Neural cell (in vitro differentiated cells): ENCODE results near the gene UMPS. TPM values are rescaled to one million over a fixed set of nuclear protein-coding genes. Genes with fewer than 3 reads are reported as not detected.

Experiments used
- H2AFZ ChIP-seq: fragments of 200-600, 300-800 bp; sonication (generic), shearing (Covaris generic); 2 replicates; pipeline ENCODE4 v1.6.0; 2014; ENCODE audit warnings: low read depth, mild to moderate bottlenecking, antibody characterized with exemption, low read length, moderate library complexity
- H3F3A ChIP-seq: fragments of 200-600 bp; shearing (Covaris generic); 2 replicates; pipeline ENCODE4 v1.6.1; 2016; ENCODE audit warnings: mild to moderate bottlenecking, moderate library complexity, mixed read lengths, antibody characterized with exemption, low read length; ENCODE audit not compliant: insufficient read depth, poor library complexity, severe bottlenecking
- H3K27ac ChIP-seq: fragments of 200-600, 300-800 bp; sonication (generic), shearing (Covaris generic); 2 replicates; pipeline ENCODE4 v1.5.1; 2014; ENCODE audit warnings: mild to moderate bottlenecking, low read length, moderate library complexity
- H3K27me3 ChIP-seq: fragments of 300-800, 200-600 bp; sonication (generic), shearing (Covaris generic); 2 replicates; pipeline ENCODE4 v1.6.0; 2014; ENCODE audit warnings: mild to moderate bottlenecking, low read depth, low read length, moderate library complexity; ENCODE audit not compliant: insufficient read depth
- H3K36me3 ChIP-seq: fragments of 300-800, 200-600 bp; sonication (generic), shearing (Covaris generic); 2 replicates; pipeline ENCODE4 v1.5.1; 2014; ENCODE audit warnings: mild to moderate bottlenecking, antibody characterized with exemption, low read length, moderate library complexity; ENCODE audit not compliant: insufficient read depth
- H3K4me2 ChIP-seq: fragments of 300-800, 200-600 bp; sonication (generic), shearing (Covaris generic); 2 replicates; pipeline ENCODE4 v1.6.0; 2014; ENCODE audit warnings: mild to moderate bottlenecking, low read length
- H3K4me3 ChIP-seq: fragments of 300-800, 200-600 bp; sonication (generic), shearing (Covaris generic); 2 replicates; pipeline ENCODE4 v1.5.1; 2014; ENCODE audit warnings: mild to moderate bottlenecking, low read length, moderate library complexity
- H3K79me2 ChIP-seq: fragments of 200-600 bp; shearing (Covaris generic); replicated peaks from 2 replicates; pipeline ENCODE4 v1.6.0; 2014; ENCODE audit warnings: mild to moderate bottlenecking, low read length, moderate library complexity; ENCODE audit not compliant: insufficient read depth
- H3K9ac ChIP-seq: fragments of 300-800, 200-600 bp; sonication (generic), shearing (Covaris generic); 2 replicates; pipeline ENCODE4 v1.6.1; 2016; ENCODE audit warnings: mild to moderate bottlenecking, low read length, mixed read lengths
- H3K9me2 ChIP-seq: fragments of 200-600 bp; shearing (Covaris generic); 2 replicates; pipeline ENCODE4 v1.6.1; 2016; ENCODE audit warnings: mild to moderate bottlenecking, low read length, mixed read lengths; ENCODE audit not compliant: insufficient read depth
- H3K9me3 ChIP-seq: fragments of 200-600, 300-800 bp; sonication (generic), shearing (Covaris generic); 2 replicates; pipeline ENCODE4 v1.6.1; 2016; ENCODE audit warnings: mild to moderate bottlenecking, mixed run types, low read length, moderate library complexity, mixed read lengths
- H4K20me1 ChIP-seq: fragments of 200-600 bp; shearing (Covaris generic); 2 replicates; pipeline ENCODE4 v1.6.1; 2016; ENCODE audit warnings: mild to moderate bottlenecking, mixed run types; ENCODE audit not compliant: insufficient read depth
- EP300 ChIP-seq: fragments of 450-650 bp; conservative IDR thresholded peaks from 2 replicates; pipeline ENCODE4 v1.6.1; 2014; ENCODE audit warnings: antibody characterized with exemption, mild to moderate bottlenecking, moderate library complexity; ENCODE audit not compliant: poor library complexity, severe bottlenecking
- EZH2 ChIP-seq: fragments of 200-600, 300-800 bp; shearing (Covaris generic), sonication (generic); IDR thresholded peaks from 2 replicates; pipeline ENCODE4 v1.6.1; 2014; ENCODE audit warnings: antibody characterized with exemption, low read length, borderline replicate concordance, mild to moderate bottlenecking; ENCODE audit not compliant: insufficient read depth, poor library complexity, severe bottlenecking
- MXI1 ChIP-seq: fragments of 450-650 bp; conservative IDR thresholded peaks from 2 replicates; pipeline ENCODE4 v1.6.1; 2014; ENCODE audit warnings: antibody characterized with exemption, mild to moderate bottlenecking; ENCODE audit not compliant: poor library complexity, severe bottlenecking
- POLR2AphosphoS5 ChIP-seq: IDR thresholded peaks from 2 replicates; pipeline ENCODE4 v1.6.1; 2012
- RAD21 ChIP-seq: fragments of 450-650 bp; conservative IDR thresholded peaks from 2 replicates; pipeline ENCODE4 v1.6.1; 2014; ENCODE audit warnings: antibody characterized with exemption, mild to moderate bottlenecking, moderate library complexity
- SMC3 ChIP-seq: fragments of 450-650 bp; conservative IDR thresholded peaks from 2 replicates; pipeline ENCODE4 v1.6.1; 2014; ENCODE audit warnings: antibody characterized with exemption, mild to moderate bottlenecking, moderate library complexity; ENCODE audit not compliant: poor library complexity
- TAF1 ChIP-seq: IDR thresholded peaks from 2 replicates; pipeline ENCODE4 v1.6.1; 2012; ENCODE audit warnings: low read depth
- polyA plus RNA-seq: library from polyadenylated mRNA; depleted of rRNA; stranded (reverse); fragments of >200 nt; gene quantifications from 2 replicates; pipeline ENCODE4 v1.2.3, GENCODE V29; 2014
- TF ChIP-seq, protein P1 (sequence below): fragments of 450-650 bp; IDR thresholded peaks from 2 replicates; pipeline ENCODE4 v1.5.1; 2014; ENCODE audit warnings: antibody characterized with exemption, mild to moderate bottlenecking, moderate library complexity; ENCODE audit not compliant: poor library complexity, severe bottlenecking
- TF ChIP-seq, protein P2 (sequence below): IDR thresholded peaks from 2 replicates; pipeline ENCODE4 v1.6.1; 2012; ENCODE audit warnings: borderline replicate concordance

UMPS gene
- polyA plus RNA-seq, 1 donor from 2014 or later = 22.5 TPM

DNA sequence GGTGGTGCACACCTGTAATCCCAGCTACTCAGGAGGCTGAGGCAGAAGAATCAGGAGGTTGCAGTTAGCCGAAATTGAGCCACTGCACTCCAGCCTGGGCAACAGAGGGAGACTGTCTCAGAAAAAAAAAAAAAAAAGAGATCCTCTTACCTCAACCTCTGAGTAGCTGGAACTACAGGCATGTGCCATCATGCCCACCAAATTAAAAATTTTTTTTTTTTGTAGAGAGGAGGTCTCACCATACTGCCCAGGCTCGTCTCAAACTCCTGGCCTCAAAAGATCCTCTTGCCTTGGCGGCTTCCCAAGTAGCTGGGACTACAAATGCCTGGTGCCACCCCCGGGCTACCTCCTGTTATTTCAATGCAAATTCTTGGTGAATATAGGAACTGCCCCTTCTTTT lies 1.5 kb downstream of the UMPS start:
- H3K27ac ChIP-seq = no peak overlapping the region
- H3K79me2 ChIP-seq = peaks cover 33% of the 10 kb centered on the region
- H3K36me3 ChIP-seq = no peaks in the 10 kb centered on the region
- H2AFZ ChIP-seq = no peak overlapping the region
- no peaks in the 10 kb centered on the region for H3F3A ChIP-seq
- H3K4me3 ChIP-seq = peak overlapping the region; percentile 92
- H4K20me1 ChIP-seq = no peaks in the 10 kb centered on the region
- no peaks in the 10 kb centered on the region for H3K9me3 ChIP-seq
- TF ChIP-seq SMC3 (no peak), EZH2 (no peak), TAF1 (no peak), EP300 (no peak), RAD21 (no peak), POLR2AphosphoS5 (no peak), MXI1 (no peak)
- TF ChIP-seq, protein P1, sequence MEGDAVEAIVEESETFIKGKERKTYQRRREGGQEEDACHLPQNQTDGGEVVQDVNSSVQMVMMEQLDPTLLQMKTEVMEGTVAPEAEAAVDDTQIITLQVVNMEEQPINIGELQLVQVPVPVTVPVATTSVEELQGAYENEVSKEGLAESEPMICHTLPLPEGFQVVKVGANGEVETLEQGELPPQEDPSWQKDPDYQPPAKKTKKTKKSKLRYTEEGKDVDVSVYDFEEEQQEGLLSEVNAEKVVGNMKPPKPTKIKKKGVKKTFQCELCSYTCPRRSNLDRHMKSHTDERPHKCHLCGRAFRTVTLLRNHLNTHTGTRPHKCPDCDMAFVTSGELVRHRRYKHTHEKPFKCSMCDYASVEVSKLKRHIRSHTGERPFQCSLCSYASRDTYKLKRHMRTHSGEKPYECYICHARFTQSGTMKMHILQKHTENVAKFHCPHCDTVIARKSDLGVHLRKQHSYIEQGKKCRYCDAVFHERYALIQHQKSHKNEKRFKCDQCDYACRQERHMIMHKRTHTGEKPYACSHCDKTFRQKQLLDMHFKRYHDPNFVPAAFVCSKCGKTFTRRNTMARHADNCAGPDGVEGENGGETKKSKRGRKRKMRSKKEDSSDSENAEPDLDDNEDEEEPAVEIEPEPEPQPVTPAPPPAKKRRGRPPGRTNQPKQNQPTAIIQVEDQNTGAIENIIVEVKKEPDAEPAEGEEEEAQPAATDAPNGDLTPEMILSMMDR = no peak
- TF ChIP-seq, protein P2, sequence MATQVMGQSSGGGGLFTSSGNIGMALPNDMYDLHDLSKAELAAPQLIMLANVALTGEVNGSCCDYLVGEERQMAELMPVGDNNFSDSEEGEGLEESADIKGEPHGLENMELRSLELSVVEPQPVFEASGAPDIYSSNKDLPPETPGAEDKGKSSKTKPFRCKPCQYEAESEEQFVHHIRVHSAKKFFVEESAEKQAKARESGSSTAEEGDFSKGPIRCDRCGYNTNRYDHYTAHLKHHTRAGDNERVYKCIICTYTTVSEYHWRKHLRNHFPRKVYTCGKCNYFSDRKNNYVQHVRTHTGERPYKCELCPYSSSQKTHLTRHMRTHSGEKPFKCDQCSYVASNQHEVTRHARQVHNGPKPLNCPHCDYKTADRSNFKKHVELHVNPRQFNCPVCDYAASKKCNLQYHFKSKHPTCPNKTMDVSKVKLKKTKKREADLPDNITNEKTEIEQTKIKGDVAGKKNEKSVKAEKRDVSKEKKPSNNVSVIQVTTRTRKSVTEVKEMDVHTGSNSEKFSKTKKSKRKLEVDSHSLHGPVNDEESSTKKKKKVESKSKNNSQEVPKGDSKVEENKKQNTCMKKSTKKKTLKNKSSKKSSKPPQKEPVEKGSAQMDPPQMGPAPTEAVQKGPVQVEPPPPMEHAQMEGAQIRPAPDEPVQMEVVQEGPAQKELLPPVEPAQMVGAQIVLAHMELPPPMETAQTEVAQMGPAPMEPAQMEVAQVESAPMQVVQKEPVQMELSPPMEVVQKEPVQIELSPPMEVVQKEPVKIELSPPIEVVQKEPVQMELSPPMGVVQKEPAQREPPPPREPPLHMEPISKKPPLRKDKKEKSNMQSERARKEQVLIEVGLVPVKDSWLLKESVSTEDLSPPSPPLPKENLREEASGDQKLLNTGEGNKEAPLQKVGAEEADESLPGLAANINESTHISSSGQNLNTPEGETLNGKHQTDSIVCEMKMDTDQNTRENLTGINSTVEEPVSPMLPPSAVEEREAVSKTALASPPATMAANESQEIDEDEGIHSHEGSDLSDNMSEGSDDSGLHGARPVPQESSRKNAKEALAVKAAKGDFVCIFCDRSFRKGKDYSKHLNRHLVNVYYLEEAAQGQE = no peak
- H3K4me2 ChIP-seq = no peak overlapping the region
- H3K27me3 ChIP-seq = no peaks in the 10 kb centered on the region
- no peak overlapping the region for H3K9ac ChIP-seq
- H3K9me2 ChIP-seq = no peaks in the 10 kb centered on the region

- Histone ChIP-seq H2AFZ (no peak overlapping the region), H3K27me3 (no peaks in the 10 kb centered on the region), H3K79me2 (no peaks in the 10 kb centered on the region), H3K27ac (no peak overlapping the region), H3K9ac (no peak overlapping the region), H3K4me3 (no peak overlapping the region), H3K36me3 (no peaks in the 10 kb centered on the region), H3K9me3 (no peaks in the 10 kb centered on the region), H4K20me1 (no peaks in the 10 kb centered on the region), H3K4me2 (no peak overlapping the region), H3K9me2 (no peaks in the 10 kb centered on the region), H3F3A (no peaks in the 10 kb centered on the region)
- TF ChIP-seq, protein P2 = no peak
- TF ChIP-seq RAD21 (no peak), EP300 (no peak), MXI1 (no peak), EZH2 (no peak), TAF1 (no peak), SMC3 (no peak), POLR2AphosphoS5 (no peak)
- TF ChIP-seq, protein P1 = no peak
Observed at GRCh38 chr3:124741027-124741426, 10.8 kb downstream of the UMPS start.
